Measurements from ENCODE around the gene CAAP1.
"Not testable (repeated sequence)": the region's sequence is repeated elsewhere in the genome, so short reads cannot be mapped to it uniquely, and the experiment has no call there.

Gene CAAP1

GRCh38 chr9:26828391-26828955, 64.1 kb downstream of the CAAP1 start:
- DNase-seq, result not testable (repeated sequence)

GRCh38 chr9:26814799-26815198, 77.8 kb downstream of the CAAP1 start:
- no peak for DNase-seq

GRCh38 chr9:26813247-26813646, 79.4 kb downstream of the CAAP1 start:
- DNase-seq, result no peak

GRCh38 chr9:26812217-26812616, 80.4 kb downstream of the CAAP1 start:
- DNase-seq, result no peak

GRCh38 chr9:26811106-26811505, 81.5 kb downstream of the CAAP1 start:
- DNase-seq, result no peak

GRCh38 chr9:26809795-26810194, 82.8 kb downstream of the CAAP1 start:
- no peak for DNase-seq

GRCh38 chr9:26807161-26807560, 85.4 kb downstream of the CAAP1 start:
- DNase-seq, result no peak

GRCh38 chr9:26802921-26803320, 89.7 kb downstream of the CAAP1 start:
- no peak for DNase-seq

GRCh38 chr9:26801772-26802171, 90.8 kb downstream of the CAAP1 start:
- DNase-seq, result no peak

GRCh38 chr9:26800322-26800721, 92.3 kb downstream of the CAAP1 start:
- no peak for DNase-seq

- no peak for DNase-seq
These were observed 101.3 kb downstream of the CAAP1 start for GRCh38 chr9:26791274-26791673.
